IPS-15b (cell line): ENCODE measurements around the gene TNFSF18.

Experiments
- H3K27me3 ChIP-seq: one replicate; pipeline ENCODE4 v1.6.1; 2013; ENCODE audit warnings: low read length; ENCODE audit not compliant: control insufficient read depth, insufficient read depth
- H3K36me3 ChIP-seq: one replicate; pipeline ENCODE4 v1.6.1; 2013; ENCODE audit warnings: low read length; ENCODE audit not compliant: control insufficient read depth, insufficient read depth
- H3K4me1 ChIP-seq: one replicate; pipeline ENCODE4 v1.6.1; 2013; ENCODE audit warnings: mild to moderate bottlenecking, low read length; ENCODE audit not compliant: control insufficient read depth, insufficient read depth
- H3K4me3 ChIP-seq: one replicate; pipeline ENCODE4 v1.5.1; 2013; ENCODE audit warnings: low read depth, low read length
- H3K9ac ChIP-seq: one replicate; pipeline ENCODE4 v1.6.1; 2013; ENCODE audit warnings: low read depth, mild to moderate bottlenecking, low read length
- H3K9me3 ChIP-seq: one replicate; pipeline ENCODE4 v1.6.1; 2013; ENCODE audit warnings: mild to moderate bottlenecking, low read length; ENCODE audit not compliant: control insufficient read depth, insufficient read depth

TNFSF18 gene

DNA sequence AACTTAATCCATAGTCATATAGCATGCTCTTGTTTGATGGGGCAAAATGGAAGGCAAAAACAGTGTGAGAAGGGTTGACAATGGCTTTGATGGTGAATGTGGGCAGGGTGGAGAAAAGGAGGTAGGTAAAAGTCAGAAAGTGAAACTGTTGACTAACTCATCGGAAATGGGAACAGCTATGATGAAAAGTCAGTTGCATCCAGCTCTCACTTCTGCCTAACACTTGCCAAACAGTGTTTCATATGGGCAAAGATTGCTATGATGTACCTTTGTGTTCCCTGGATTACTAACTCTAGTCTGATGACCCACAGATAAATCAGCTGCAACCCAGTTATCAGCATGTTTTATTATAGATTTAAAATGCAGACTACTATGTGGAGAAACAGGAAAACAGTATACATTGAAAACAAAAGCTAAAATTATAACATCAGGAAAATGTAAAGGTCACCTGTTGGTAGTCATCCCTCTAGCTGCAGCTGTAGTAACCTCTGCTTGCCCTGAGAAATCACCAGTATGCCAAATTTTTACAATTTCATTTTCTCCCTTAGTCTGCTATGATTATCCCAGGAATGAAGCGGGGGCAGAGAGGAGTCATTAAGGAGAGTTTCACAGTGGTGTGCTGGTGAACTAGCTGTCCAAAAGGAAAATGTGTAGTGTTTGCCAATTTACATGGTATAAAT lies 11.7 kb downstream of the TNFSF18 start:
- H3K9ac ChIP-seq: no peak overlapping the region
- no peaks in the 10 kb centered on the region for H3K27me3 ChIP-seq
- no peaks in the 10 kb centered on the region for H3K36me3 ChIP-seq
- no peaks in the 10 kb centered on the region for H3K9me3 ChIP-seq
- no peaks in the 10 kb centered on the region for H3K4me1 ChIP-seq
- no peak overlapping the region for H3K4me3 ChIP-seq

DNA sequence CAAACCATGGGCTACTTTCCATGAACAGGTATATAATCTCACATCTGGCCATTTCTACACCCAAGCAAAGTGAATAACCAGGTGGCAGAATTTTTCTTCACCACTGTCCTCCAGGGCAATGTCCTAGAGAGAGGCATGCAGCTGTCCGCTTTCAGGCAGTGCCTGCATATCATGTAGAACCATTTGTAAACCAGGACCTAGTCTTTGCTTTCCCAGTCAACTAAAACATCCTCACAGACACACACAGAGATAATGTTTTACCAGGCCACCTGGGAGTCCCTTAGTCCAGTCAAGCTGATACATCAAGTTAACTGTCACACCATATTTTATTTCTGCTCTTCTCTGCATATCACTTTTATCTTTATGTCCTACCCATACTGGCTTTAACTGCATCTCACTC lies 26.2 kb downstream of the TNFSF18 start:
- no peaks in the 10 kb centered on the region for H3K4me1 ChIP-seq
- H3K9ac ChIP-seq: no peak overlapping the region
- H3K9me3 ChIP-seq: no peaks in the 10 kb centered on the region
- no peaks in the 10 kb centered on the region for H3K36me3 ChIP-seq
- H3K4me3 ChIP-seq: no peak overlapping the region
- no peaks in the 10 kb centered on the region for H3K27me3 ChIP-seq

DNA sequence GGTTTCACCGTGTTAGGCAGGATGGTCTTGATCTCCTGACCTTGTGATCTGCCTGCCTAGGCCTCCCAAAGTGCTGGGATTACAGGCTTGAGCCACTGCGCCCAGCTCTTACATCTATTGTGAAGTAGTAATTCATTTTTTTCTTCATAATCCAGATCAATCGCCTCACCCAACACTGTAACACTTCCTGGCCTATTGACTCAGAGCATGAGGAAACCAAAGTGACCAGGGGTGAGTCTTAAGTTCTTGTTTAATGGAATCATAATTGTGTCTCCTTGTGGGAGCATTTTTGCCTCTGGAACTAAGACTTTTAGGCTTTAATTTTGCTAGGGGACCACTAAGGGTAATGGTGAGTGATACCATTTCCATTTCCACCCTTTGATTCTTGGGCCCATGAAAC lies 27.4 kb downstream of the TNFSF18 start:
- Histone ChIP-seq H3K27me3 (no peaks in the 10 kb centered on the region), H3K4me3 (no peak overlapping the region), H3K9me3 (no peaks in the 10 kb centered on the region), H3K4me1 (no peaks in the 10 kb centered on the region), H3K9ac (no peak overlapping the region), H3K36me3 (no peaks in the 10 kb centered on the region)

DNA sequence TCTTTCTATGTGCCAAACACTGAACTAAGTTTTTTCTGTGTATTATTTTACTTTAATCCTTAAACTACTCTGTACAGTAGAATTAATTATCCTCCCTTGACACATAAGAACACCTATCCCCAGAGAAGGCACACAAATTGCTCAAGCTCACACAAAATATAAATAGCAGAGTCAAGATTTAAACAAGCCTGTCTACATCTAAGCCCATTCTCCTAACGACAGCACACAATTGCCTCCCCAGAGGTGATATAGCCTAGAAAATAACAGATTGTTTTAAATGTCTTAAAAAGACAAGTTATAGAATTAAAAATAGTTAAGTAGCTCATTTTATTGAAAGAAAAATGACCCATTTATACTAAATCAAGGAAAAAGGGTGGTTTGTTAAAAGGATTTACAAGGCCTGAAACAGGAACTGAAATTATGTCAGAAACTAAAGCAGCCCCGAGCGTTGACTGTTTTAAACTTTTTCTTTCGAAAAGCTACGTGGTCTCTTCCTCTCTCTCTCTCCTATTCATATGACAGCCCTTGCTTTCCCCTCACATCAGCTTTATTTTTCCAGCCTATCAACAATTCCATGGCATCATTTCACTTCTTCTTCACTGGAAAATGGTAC lies 30.5 kb downstream of the TNFSF18 start:
- no peaks in the 10 kb centered on the region for H3K4me1 ChIP-seq
- H3K9ac ChIP-seq: no peak overlapping the region
- H3K4me3 ChIP-seq: no peak overlapping the region
- no peaks in the 10 kb centered on the region for H3K9me3 ChIP-seq
- no peaks in the 10 kb centered on the region for H3K27me3 ChIP-seq
- H3K36me3 ChIP-seq: no peaks in the 10 kb centered on the region

DNA sequence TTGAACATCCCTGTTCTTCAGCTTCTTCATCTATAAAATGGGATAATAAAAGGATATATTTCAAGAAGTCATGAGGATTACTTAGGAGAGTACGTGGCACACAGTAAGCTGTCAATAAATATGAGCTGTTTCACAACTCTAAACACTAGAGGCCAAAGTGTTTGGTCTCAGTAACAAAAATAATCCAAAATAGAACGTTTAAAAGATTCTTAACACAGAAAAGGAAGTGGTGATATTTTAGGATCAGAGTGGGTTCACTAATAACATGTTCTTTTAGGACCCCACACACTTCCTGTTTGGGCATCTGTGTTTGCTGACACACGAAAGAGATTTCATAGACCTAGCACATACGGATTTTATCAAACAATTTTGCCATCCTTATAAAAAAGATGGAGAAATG lies 32.9 kb downstream of the TNFSF18 start:
- H3K4me1 ChIP-seq: no peaks in the 10 kb centered on the region
- H3K9me3 ChIP-seq: no peaks in the 10 kb centered on the region
- no peaks in the 10 kb centered on the region for H3K36me3 ChIP-seq
- H3K27me3 ChIP-seq: no peaks in the 10 kb centered on the region
- H3K4me3 ChIP-seq: no peak overlapping the region
- H3K9ac ChIP-seq: no peak overlapping the region

DNA sequence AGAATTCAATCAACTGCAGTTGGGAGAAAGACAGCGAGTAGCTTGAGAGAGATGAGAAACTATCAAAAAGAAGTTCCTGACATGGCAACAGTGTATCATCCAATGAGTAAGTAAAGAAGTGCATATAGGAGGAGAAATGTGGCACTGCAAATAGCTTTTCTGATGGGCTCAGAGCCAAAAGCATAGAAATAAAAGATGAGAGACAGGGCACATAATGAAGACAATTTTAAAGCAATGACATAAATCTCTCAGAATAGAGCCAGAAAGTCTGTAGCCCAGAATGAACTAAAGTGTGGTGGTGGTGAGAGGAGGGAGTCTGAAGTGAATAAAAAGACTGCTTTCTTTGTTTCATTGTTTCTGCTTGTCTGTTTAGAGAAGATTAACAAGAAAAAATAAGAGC lies 34.3 kb downstream of the TNFSF18 start:
- Histone ChIP-seq H3K9ac (no peak overlapping the region), H3K4me1 (no peaks in the 10 kb centered on the region), H3K9me3 (no peaks in the 10 kb centered on the region), H3K36me3 (no peaks in the 10 kb centered on the region), H3K4me3 (no peak overlapping the region), H3K27me3 (no peaks in the 10 kb centered on the region)

DNA sequence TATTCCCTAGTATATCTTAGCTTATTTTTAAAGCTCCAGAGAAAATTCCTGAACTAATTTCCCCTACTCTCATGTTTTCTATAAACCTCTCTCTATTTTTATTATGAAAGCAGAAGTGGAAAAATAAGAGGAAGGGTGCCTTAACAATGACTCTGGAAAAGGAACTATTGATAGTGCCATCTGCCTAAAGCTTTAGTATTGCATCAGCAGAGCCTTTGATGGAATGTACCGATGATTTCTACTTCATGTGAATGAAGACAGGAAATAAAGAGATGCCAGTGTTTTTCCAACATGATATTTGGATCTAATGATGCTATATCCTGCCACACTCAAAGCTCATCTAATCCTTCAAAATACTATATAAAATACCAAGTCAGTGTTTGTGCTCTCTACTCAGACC lies 35.1 kb downstream of the TNFSF18 start:
- Histone ChIP-seq H3K9ac (no peak overlapping the region), H3K4me1 (no peaks in the 10 kb centered on the region), H3K36me3 (no peaks in the 10 kb centered on the region), H3K9me3 (no peaks in the 10 kb centered on the region), H3K4me3 (no peak overlapping the region), H3K27me3 (no peaks in the 10 kb centered on the region)

DNA sequence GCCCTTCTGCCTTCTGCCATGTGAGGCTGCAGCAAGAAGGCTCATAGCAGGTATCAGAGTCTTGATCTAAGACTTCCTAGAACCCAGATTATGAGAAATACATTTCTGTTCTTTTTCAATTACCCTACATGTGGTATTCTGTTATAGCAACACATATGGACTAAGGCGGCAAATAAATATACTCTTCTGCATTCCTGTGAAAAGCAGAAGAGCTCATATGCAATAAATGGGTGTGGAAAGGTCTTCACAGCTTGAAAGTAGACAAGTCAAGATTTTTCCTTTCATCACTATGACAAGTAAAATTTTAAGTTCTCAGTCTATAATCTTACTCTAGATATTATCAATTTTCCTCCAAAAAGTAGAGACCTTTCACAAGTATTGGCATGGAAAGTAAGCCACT lies 36.6 kb downstream of the TNFSF18 start:
- Histone ChIP-seq H3K4me1 (no peaks in the 10 kb centered on the region), H3K27me3 (no peaks in the 10 kb centered on the region), H3K9ac (no peak overlapping the region), H3K9me3 (no peaks in the 10 kb centered on the region), H3K36me3 (no peaks in the 10 kb centered on the region), H3K4me3 (no peak overlapping the region)

DNA sequence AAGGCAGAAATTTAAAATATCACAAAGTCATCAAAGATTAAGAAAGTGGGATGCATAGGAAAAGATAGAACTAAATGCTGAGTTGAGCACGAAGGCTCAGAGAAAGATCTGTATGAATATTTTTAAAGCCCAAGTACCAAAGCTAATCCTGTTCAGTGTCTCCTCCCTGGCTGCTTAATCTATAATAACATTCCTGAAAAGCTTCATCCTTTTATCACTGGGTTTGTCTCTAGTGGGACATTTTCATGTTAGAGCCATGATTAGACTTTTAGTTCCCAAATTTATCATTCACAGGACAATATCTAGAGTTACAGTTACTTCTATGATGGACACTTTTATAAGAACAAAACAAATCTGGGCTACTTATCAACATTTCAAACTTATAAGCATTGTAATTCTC lies 38.6 kb downstream of the TNFSF18 start:
- H3K9ac ChIP-seq: no peak overlapping the region
- no peak overlapping the region for H3K4me3 ChIP-seq
- no peaks in the 10 kb centered on the region for H3K9me3 ChIP-seq
- H3K36me3 ChIP-seq: no peaks in the 10 kb centered on the region
- no peaks in the 10 kb centered on the region for H3K27me3 ChIP-seq
- H3K4me1 ChIP-seq: no peaks in the 10 kb centered on the region

DNA sequence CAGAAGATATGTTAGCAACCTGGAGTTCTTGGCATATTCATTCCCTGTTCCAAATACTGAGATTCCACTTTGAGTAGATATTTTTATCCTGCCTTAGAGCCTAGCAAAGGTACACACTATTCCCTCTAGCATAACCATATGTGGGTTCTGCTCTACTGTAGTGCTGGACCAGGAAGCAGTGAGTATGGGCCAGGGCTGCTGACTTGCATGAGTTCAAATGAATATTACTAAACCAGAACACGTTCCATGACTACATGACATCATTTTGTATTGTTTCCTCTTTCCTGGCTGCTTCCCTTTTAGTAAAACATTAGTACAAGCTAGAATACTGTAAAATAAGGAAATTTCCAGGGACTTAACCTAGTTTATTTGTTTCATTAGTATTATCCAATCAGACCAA lies 41.1 kb downstream of the TNFSF18 start:
- Histone ChIP-seq H3K36me3 (no peaks in the 10 kb centered on the region), H3K9me3 (no peaks in the 10 kb centered on the region), H3K9ac (no peak overlapping the region), H3K4me1 (no peaks in the 10 kb centered on the region), H3K27me3 (no peaks in the 10 kb centered on the region), H3K4me3 (no peak overlapping the region)

DNA sequence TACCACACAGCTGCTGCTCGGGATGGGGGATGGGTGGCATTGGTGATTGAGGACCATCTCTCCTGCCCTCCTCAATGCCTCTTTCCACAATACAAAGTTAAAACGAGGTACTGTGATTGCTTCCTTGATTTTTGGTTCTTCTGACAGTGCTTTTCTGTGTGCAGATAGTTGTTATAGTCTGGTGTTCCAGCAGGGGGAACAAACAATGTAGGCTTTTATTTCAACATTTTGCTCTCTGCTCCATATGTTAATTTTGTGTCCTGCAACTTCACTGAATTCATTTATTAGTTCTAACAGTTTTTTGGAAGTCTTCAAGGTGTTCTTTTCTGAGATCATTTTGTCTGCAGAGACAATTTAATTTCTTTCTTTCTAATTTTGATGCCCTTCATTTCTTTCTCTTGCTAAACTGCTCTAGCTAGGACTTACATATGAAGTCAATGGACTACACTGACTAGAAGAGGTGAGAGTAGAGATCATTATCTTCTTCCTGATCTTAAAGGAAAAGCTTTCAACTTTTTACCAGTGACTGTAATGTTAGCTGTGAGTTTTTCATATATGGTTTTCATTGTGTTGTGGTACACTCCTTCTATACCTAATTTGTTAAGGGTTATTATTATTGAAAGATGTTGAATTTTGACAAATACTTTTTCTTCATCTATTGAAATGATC lies 45.4 kb downstream of the TNFSF18 start:
- Histone ChIP-seq H3K9ac (no peak overlapping the region), H3K9me3 (no peaks in the 10 kb centered on the region), H3K4me3 (no peak overlapping the region), H3K36me3 (no peaks in the 10 kb centered on the region), H3K4me1 (no peaks in the 10 kb centered on the region), H3K27me3 (no peaks in the 10 kb centered on the region)
